HG03139 (cell line): Measurements from ENCODE around the gene CADPS2.
"Not testable (repeated sequence)": the region's sequence is repeated elsewhere in the genome, so short reads cannot be mapped to it uniquely, and the experiment has no call there.

Experiments used
- ATAC-seq: cut with Tn5 transposase; IDR thresholded peaks from one replicate; pipeline ENCODE4 v1.9.1; 2021; ENCODE audit not compliant: unreplicated experiment

The CADPS2 gene

GRCh38 chr7:122717356-122718089 lies 168.7 kb downstream of the CADPS2 start:
- no peak for ATAC-seq

- ATAC-seq = no peak
These were observed 171.1 kb downstream of the CADPS2 start for GRCh38 chr7:122715183-122715582.

DNA sequence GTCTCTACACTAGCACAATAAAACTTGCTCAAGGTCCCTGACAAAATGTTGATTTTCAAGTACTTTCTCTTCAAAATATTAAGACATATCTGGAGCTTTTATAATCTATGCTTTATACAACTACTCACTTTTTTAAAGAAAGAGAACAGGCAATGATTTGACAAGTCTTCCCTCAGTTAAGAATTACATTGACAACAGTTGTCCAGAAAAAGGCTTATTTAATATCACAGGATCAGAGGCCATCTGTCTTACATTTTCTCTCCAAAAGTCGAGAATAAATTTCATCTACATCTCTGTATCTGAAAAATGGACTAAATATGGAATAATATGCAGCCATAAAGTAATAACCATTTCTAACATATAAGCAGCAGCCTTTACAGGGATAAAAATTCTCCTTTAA lies 175.3 kb downstream of the CADPS2 start:
- ATAC-seq = no peak

GRCh38 chr7:122709930-122710646 lies 176.2 kb downstream of the CADPS2 start:
- ATAC-seq = no peak

- ATAC-seq = no peak
These were observed 179.4 kb downstream of the CADPS2 start for GRCh38 chr7:122706836-122707235.

GRCh38 chr7:122702872-122703510 lies 183.3 kb downstream of the CADPS2 start, which contains the start of gene RNF148:
Gene RNF148 (minus strand): TSS chr7:122702922. CDS start chr7:122702750, 172 bp downstream.
- ATAC-seq = no peak

- no peak for ATAC-seq
These were observed 187.2 kb downstream of the CADPS2 start, which contains the start of gene RNF133 for GRCh38 chr7:122699017-122699416. Gene RNF133 (minus strand): TSS chr7:122699117. CDS start chr7:122698918, 199 bp downstream.

DNA sequence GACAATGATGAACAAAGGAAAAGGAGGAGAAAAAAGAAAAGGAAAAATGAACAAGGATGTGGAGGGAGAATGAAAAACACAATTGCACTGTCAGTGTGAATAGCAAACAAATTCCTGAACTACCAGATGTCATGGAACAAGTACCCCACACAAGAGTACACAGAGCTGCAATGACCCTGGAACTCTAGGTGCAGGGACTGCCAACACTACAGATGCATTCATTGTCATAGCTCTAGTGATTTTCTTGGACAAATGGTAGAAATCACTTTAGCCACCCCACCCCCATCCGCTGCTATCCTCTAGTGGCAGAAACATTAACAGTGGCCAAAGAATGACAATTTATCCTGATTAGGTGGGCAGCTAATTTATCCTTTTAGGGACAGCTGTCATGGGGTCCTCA lies 190.4 kb downstream of the CADPS2 start:
- no peak for ATAC-seq

- ATAC-seq = no peak
These were observed 191.6 kb downstream of the CADPS2 start for GRCh38 chr7:122694697-122695096.

DNA sequence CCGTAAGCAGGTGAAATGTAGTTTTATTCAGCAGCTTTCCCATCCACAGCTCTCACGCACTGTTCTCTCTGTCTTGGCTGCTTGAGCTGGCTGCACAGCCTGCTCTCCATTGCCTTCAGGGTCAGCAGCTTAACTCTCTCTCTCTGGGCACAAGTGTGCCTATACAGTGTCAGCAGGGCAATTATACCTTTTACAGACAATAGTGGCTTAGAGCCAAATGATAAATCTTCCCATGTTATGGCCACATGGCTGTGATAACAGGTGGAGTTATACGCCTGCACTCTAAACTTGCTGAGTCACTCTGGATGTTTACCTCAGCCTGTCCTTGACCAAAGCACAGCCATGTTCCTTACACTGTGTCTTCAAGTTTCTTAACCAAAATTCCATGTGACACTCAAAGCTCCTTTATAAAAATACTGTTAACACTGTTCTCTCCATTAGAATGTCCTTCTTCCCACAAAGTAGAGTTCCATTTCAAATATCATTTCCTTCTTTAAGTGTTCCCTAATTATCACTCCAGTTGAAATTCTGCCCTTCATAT lies 193.4 kb downstream of the CADPS2 start:
- ATAC-seq = no peak

- no peak for ATAC-seq
These were observed 194.6 kb downstream of the CADPS2 start for GRCh38 chr7:122691569-122692235.

GRCh38 chr7:122689346-122690109 lies 196.7 kb downstream of the CADPS2 start:
- no peak for ATAC-seq

DNA sequence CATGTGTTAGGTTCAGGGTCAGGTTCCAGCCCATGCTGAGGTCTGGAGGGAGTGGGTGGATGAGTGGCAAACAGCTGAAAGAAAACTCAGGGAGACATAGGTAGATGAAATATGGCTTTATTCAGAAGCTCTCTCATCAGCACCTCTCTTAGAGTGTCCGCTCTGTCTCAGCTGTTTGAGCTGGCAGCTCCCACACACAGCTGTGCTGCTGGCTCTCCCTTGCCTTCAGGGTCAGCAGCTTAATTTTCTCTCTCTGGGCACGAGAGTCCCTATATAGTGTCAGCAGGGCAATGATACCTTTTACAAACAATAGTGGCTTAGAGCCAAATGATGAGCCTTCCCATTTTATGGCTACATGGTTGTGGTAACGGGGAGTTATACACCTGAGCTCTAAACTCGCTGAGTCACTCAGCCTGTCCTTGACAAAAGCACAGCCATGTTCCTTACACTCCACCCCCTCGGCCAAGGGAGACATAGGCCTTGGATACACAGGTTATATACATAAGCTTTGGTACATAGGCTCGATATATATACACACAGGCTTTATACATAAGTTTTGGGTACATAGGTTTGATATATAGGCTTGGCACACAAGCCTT lies 197.8 kb downstream of the CADPS2 start:
- ATAC-seq = no peak

DNA sequence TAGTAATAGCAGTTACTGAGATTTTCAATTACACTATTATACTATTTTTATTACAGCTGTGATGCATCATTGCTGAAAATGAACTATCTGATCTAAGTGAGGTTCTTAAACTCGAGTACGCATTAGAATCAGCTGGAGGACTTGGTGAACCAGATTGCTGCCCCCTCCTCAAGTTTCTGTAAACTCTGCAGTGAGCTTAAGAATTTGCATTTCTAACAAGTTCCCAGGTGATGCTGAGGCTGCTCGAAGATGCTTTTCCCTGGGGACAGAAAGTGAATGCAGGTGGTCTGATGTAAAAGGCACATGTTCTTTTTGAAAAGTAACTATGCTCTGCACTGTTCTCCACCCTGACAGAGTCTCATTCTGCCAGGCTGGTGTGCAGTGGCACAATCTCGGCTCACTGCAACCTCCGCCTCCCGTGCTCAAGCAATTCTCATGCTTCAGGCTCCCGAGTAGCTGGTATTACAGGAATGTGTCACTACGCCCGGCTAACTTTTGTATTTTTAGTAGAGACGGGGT lies 199.8 kb downstream of the CADPS2 start:
- ATAC-seq = no peak

GRCh38 chr7:122684504-122684903 lies 201.8 kb downstream of the CADPS2 start:
- ATAC-seq = no peak

DNA sequence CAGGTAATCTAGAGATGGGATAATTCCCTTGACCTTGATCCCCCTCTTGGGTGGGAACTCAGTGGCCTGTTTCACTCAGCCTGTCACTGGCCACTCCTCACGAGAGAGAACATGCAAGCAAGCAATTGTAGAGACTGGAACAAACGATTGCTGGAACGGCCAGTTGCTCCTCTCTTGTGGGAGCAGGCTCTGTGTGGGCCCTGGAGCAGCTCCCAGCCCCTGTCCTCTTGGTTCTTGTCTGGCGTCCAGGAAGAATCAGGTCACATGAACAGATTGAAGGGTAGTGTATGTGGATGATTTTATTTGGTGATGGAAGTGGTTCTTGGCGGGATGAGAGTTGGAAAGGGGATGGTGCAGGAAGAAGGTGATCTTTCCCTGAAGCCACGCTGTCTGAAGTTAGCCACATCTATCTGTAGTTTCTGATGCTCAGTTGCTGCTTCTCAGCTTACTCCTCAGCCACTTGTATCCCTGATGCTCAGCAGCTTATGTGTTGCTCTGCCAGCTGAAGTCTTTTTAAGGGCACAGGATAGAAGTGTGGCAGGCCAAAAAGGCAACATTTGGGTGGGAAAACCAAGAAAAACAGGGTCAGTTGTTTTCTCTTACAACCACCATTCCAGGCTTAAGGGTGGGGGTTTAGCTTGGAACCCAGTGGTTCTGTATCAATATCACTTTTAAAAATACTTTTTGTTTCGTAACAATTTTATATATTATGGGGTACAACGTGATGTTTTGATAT lies 203.3 kb downstream of the CADPS2 start:
- no peak for ATAC-seq

DNA sequence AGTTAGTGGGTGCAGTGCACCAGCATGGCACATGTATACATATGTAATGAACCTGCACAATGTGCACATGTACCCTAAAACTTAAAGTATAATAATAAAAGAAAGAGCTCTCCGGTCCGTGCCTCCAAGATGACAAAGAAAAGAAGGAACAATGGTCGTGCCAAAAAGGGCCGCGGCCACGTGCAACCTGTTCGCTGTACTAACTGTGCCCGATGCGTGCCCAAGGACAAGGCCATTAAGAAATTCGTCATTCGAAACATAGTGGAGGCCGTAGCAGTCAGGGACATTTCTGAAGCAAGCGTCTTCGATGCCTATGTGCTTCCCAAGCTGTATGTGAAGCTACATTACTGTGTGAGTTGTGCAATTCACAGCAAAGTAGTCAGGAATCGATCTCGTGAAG lies 205.1 kb downstream of the CADPS2 start:
- not testable (repeated sequence) for ATAC-seq

DNA sequence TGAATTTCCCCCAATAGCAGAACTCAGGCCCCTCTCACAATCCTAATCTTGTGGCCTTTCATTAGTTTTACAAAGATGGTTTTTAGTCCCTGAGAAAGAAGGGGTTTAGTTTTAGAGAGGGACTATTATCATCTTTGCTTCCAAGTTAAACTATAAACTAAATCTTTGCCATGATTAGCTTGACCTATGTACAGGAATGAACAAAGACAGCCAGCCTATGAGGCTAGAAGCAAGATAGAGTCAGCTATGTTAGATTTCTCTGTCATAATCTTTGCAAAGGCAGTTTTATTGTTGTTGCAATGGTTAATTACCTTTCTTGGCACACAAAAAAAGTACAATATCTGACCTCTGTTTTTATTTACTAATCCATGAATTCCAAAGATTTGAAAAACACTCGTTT lies 206.4 kb downstream of the CADPS2 start:
- no peak for ATAC-seq

DNA sequence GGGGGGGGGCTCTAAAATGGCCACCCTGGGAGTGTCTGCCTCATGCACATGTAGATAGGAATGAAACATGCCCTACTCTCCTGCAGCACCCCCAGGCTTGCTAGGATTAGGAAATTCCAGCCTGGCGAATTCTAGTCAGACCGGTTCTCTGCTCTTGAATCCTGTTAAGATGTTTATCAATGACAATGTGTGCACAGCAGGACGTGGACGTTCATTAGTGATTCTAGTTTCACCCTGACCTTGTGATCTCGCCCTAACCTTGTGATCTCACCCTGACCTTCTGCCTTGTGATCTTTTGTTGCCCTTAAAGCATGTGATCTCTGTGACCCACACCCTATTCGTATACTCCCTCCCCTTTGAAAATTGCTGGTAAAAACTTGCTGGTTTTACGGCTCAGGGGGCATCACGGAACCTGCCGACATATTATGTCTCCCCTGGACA lies 207.0 kb downstream of the CADPS2 start:
- ATAC-seq = not testable (repeated sequence)
